Midbrain (tissue), 1 donor: ENCODE measurements around the gene RYK.
"Not testable (repeated sequence)": the region's sequence is repeated elsewhere in the genome, so short reads cannot be mapped to it uniquely, and the experiment has no call there.

ENCODE experiments used
- DNase-seq: peaks from one replicate; lab custom pipeline; 2025; lab: John Stamatoyannopoulos, UW

Gene RYK

DNA sequence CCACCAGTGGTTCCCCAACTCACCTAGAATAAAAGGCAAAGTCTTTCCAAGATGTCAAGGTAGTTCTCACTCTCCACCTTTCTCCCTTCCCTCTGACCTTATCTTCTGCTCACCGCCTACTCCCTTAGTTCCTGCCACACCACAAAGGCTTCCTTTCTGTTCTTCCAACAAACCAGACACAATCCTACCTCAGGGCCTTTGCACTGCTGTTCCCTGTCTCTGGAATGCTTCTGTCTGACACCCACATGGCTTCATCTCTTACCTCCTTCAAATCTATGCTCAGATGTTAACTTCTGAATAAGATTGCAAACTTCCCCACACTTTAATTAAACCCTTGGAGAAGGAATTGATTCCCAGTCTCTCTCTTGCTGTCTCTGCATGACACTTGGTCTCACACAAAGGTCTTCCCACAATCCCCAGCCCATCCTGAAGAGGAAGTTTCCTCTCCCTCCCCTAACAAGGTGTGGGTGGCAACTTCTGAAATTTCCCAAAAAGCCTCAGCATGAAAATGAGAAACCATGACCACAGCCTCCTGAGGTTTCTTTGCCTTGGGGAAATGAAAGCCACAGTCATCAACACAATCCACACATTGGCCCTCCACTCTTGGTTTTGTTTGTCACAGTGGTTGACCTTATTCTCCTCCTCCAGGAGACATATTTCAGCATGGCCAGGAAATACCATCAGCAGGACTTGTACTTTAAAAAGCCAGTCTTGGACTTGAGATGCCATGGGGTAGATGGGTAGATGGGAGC lies 3.0 kb upstream of the RYK start:
- no peak for DNase-seq

DNA sequence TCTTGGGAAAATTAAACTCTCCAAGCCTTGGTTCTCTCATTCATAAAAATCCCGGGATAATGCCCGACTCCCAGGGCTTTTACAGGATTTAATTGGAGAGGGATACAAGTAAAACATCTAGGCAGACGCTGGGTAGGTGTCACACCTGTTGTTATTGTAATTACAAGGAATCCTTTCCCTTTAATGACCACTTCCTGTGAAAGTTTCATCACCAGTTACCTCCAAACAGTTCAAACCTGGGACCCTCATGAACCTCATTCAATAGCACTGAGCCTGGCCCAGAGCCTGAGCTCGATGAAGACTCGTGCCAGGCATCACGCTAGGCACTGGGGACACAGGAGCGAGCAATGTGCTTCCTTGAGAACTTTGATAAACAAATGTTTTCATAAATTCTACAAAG lies 2.1 kb upstream of the RYK start:
- no peak for DNase-seq

DNA sequence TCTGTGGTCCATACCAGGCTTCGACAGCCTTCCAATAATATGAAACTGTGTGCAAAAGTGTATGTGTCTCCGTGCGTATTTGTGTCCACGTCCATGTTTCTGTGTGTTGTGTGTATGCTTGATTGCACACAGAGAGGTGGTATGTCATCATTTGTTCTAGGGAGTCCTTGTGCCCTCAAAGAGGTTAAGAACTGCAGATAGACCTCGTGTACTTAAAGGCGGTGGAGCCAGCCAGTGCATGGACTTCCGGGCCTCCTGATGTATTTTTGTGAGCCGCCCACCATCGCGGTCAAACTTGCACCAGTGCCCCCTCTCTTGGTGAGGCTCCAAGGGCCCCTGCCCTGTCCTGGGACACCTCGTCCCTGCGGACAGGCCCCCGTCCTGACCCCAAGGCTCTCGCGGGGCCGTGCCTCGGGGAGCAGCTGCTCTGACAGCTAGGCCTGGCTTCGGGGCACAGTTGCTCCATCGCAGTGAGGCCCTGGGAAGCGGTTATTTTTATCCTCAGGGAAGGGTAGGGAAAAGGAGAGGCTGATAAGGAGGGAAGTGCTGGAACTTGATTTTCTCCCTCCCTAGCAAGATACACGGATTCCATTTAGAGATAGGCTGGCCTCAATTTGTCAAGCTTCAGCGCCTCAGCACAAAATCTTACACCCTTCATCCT lies 1.2 kb upstream of the RYK start:
- no peak for DNase-seq

DNA sequence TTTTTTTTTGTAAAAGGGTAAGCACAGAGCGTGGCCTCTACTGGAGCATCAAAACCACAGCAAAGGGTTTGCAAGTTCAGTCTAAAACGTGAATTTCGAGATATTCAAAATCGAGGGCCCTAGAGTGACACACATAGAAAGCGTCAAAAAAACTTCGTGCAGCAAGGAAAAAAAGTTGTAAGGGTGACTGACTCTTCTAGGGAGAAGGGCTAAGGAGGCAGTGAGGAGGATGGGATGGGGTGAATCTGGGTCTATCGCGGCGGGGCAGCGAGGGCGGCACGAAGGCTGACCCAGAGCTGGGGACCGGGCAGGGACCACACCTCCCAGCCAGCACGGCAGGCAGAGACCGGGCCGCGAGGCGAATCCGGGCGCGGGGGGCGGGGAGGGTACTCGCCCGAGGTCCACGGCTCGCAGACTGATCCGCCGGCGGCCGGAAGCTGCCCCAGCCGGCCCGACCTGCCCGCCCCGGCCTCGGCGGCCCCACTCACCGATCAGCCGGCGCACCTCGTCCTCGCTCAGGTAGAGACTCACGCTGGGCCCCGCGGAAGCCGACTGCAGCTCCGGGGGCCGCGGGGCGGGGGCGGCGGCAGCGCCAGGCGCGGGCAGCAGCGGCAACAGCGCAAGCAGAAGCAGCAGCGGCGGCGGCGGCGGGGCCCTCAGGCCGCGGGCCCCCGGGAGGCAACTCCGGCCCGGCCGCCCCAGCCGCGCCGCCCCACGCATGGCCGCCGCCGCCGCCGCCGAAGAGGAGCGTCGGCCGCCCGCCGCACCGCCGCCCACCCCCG lies 533 bp downstream of the RYK start:
- DNase-seq: peak; percentile 42

DNA sequence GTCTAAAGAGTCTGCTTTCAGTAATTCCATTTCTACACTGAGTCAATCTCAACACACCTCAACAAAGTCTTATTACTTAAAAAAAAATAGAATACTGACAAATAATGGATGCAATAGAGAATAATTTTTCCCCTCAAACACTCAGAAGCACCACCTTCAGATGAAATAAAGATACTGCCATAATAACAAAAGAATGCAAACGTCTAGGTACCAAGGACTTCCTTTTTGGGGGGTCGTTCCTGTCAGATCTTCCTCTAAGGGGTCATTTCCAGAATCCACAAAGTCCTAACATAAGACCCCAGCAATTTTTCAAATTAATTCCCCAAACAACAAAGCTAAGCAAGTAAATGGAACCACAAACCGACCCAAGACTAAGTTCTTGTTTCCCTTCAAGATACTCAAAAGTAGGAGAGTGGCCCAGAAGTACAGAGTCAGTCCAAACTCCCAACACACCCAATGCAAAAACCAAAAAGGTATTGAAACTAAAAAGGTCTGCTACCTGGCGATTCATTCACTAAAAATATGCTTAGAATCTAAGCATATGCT lies 1.3 kb downstream of the RYK start:
- no peak for DNase-seq

DNA sequence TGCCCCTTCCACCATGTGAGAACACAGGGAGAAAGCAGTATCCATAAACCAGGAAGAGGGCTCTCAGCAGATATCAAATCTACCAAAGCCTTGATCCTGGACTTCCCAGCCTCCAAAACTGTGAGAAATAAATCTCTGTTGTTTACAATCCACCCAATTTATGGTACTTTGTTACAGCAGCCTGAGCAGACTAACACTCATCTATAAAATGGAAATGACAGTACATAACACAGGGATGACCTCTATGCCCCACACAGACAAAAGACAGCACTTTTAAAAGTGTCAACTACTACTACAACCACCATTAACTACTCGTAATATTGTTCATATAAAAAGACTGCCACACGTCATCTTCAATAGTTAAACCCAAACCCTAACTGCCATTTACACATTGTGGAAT lies 5.7 kb downstream of the RYK start:
- DNase-seq: no peak

DNA sequence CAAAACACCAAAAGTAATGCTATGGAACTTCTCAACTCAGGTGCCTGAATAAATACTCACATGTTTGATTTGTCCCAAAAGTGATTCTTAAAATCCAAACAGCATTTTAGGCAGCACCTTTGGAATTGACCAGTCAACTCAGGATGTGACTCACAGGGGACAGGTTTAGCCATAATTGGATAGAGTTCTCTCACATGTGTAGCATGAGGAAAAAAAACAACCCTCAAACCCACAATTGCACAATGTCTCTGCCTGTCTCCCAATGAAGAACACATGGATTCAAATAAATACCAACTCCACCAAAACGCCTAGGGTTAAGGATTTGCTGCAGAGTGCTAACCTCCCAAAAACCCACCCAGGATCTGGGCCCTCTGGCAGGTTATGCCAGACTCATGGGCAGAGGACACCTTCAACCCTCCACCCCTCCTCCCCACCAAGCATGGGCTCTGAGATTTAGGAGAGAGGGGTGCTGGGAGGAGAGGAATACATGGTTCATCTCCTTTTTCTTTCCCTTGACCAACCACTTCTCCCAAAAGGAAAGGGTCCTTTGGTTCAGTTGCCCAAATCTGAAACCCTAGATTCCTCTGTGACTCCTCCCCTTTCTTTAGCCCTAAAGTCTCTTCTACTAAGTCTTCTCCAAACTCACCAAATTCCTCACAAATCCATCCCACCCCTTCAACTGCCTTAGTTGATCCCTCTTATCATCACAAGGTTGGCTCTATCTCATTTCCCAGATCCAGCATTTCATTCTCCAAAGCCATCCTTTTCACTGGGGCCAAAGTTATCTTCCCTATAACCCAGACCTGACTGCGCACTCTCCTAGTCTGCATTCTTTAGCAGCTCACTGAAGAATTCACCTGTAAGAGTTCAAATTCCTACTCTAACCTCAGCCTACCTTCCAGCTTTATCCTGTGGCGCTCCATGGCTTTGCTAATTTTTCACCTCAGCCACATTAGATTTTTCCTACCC lies 7.7 kb downstream of the RYK start:
- no peak for DNase-seq

DNA sequence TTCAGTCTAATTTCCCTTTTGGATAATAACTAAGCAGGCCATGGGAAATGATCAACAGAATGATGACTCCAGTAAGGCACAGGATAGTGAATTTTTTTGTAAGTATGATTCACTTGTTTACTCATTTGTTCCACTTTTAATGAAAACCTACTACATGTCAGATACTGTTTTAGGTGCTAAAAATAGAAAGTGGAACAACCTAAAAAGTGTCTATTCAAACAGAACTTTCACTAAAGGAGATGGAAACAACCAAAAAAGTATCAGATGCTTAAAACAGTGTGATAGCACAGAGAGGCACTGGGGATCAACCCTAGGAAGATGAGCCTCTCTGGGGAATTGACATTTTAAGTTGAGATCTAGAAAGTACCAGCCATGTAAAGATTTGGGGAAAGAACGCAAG lies 11.1 kb downstream of the RYK start:
- no peak for DNase-seq

DNA sequence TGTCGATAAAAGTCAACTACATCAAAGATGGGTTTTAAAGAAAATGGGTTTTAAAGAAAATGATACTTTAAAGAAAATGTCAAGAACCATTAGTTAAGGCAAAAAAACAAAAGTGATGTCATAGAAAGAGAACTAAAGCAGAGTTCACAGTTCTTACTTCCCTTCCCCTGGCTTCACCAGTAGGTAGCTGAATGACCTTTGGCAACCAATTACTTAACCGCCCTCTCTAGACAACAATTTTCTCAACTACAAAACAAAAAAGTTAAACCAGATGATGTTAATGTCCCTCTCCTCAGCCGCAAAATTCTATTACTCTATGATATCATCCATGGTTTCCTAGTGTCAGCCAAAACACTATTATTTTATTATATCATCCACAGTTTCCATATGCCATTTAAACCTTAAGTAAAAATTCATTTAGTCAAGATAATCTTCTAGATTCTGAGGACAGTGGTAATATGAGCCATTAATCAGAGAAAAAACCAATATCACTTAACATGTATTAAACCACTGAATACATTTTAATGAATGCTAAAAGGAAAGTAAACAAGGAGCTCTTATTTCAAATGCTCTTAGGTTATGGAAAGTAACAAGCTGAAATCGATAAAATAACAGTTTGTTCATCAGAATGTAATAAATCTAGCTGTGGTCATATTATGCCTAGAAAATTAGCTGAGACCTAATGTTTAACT lies 13.1 kb downstream of the RYK start:
- no peak for DNase-seq

DNA sequence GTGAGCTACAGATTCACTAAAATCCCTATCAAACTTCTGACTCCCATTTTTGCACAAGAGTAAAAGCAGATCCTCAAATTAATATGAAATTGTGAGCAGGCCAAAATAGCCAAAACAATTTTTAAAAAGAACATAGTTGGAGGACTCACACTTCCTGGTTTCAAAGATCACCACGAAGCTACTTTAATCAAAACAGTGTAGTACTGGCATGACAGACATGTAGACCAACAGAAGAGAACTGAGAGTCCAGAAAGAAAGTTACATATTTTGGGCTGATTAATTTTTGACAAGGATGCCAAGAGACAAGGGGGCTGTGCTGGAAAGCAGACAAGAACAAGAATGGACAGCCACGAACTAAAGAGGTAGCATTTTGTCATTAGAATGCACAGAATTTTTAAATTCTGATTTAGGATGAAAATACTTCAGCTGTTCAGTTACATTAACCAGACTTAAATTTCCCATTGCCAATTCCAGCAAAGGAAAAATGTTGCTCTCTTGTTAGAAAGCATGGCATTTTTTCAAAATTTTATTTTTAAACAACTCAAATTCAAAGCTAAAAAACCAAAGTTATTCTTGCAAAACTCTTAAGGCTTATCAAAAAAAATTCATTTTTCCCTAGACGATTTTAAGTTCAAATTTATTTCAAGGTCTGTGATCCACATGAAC lies 14.0 kb downstream of the RYK start:
- DNase-seq: no peak

DNA sequence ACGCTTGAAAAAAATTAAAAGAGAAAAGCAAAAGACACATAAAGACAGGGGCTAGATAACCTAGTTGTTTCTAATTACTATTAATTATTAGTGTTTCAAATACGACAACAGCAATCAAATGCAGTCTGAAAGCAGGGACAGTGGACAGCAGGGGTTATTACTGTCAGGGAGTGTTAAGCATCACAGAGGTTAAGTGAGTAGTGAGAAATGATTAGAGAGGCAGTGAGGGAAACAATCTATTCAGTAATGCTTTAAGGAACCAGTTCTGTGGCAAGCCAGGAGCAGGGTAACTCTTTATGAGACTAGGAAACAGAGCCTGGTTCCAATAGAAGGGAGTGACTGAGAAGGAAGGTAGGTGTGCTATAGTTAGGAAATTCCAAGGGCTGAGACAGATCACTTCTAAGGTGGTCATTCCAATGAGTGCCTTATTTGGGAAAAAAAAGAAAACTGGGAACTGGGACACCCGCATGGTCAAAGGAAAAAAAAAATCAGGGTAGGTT lies 15.0 kb downstream of the RYK start:
- DNase-seq: no peak

DNA sequence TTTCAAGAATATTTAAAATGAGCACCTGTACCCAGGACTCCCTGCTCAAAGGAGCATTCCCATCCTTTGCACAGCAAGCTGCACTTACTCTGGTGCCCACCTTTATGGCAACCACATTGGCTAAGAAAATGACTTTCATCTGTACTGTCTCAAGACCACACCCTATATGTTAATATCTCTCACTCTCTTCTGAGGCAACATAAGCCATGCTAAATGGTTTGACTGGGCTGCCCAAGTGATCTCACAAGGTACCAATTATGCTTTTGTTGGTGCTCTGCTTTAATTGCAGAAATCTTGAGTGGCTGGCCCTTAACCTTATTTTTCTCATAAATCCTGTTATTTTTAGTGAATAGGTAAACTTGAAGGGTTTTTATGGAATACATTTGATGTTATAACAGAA lies 17.7 kb downstream of the RYK start:
- DNase-seq: no peak

DNA sequence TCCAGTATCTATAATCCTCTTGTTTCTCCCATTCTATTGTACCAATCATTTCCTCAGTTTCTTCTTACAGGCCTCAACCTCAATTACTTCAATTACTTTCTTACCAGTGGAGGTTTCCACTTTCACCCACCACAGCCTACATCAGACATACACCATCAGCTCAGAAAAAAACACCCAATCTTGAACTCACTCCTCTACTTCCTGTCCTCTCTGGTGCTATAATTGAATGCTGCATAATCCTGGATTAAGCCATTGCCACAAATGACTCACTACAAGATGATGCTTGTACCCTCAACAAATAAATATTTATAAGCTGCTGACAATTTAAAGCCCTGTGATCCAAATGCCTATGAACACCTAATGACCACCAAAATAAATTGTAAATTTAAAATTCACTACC lies 18.5 kb downstream of the RYK start:
- DNase-seq: no peak

DNA sequence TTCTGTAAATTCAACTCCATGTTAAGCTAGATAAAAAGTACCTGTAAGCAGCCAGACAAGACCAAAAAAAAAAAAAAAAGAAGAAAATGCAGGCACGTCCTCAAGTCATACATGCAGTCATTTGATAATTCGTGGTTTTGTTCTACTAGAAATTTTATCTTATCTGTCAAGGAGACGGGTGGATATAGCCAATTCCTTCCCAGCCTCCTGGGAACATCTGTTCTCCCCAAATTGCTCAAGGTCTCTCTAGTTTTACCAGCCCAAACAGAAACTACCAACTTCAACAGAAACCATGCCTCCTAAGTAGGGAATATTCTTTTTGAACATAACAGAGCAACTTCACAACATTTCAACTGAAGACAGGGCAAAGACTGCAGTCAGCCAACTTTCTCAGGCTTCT lies 19.5 kb downstream of the RYK start:
- DNase-seq: no peak

DNA sequence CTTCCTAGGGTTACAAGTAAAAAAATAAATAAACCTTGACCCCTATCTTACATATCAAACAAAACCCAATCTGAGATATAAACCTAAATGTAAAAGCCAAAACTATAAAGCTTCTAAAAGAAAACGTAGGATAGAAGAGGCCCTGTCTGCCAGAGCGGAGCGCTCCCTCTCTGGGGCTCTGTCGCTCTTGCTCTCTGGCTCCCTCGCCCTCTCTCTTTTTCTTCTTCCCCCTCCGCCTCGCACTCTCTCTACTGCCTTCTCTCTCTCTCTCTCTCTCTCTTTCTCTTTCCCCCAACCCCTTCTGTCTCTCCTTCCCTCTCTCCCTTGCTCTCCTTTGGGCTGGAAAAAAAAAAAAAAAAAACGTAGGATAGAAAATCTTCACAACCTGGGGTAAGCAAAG lies 21.6 kb downstream of the RYK start:
- no peak for DNase-seq

DNA sequence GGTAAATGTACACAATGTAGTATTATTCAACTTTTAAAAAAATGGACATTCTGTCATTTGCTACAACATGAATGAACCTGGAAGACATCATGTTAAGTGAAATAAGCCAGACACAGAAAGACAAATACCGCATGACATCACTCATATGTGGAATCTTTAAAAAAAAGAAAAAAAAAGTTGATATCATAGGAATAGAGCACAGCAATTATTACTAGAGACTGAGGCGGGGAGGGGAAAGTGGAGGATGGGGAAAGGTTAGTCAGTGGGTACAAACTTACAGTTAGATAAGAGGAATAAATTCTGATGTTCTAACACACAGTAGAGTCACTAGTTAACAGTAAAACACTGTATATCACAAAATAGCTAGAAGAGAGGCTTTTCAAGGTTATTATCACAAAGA lies 22.2 kb downstream of the RYK start:
- no peak for DNase-seq

DNA sequence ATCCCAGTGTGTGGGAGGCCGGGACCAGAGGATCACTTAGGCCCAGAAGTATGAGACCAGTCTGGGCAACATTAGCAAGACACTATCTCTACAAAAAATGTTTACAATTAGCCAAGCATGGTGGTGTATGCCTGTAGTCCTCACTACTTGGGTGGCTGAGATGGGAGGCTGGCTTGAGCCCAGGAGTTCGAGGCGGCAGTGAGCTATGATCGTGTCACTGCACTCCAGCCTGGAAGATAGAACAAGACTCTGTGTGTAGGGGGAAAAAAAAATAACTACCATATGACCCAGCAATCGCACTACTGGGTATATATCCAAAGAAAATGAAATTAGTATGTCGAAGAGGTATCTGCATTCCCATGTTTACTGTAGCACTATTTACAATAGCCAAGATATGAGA lies 22.6 kb downstream of the RYK start:
- no peak for DNase-seq

DNA sequence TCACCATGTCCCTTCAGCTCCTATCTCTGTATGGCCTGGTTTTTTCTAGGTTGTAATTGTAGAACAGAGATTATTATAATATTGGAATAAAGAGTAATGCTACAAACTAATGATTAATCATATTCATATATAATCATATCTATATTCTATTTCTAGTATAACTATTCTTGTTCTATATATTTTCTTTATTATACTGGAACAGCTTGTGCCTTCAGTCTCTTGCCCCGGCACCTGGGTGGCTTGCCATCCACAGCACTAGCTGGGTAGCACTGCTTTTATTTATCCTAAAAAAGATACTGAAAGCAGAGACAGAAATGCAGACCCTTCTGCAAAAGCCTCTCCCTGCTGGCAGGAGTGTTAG lies 25.9 kb downstream of the RYK start:
- DNase-seq: not testable (repeated sequence)

DNA sequence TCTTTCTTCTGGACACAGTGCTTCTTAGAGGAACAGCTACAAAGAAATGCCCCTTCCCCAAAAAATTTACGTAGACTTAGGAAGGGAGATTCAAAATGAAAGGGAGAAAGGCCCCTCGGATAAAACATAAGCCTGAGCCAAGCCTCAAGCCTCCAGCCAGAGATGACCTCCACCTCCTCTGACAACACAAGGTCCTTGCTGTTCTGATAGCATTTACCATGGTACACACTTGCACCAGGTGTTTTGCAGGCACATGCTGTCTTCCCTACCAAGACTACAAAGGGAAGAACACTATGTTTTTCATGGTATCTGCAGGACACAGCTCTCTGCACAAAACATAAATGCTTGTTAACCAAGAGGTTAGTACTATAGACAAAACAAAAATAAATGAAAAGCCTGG lies 27.8 kb downstream of the RYK start:
- no peak for DNase-seq

DNA sequence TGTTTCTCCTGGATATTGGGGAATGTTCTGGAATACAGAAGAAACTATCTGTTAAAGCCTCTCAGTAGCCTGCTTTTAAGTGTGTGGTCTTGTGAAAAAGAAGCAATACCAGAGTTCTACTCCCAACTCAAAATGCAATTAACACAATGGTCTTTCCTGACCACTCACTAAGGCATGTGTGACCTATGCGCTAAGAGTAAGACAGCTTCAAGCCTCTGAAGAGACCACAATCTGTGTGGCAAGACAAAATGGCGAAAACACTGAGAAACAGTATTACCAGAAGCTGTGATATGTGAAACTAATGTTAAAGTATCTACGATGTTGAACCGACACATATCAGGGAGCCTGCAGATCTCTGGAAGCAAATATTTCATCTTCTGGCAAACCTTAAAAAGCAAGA lies 33.8 kb downstream of the RYK start:
- no peak for DNase-seq
